HG03442 (cell line): Measurements from ENCODE around the gene PPM1B.
"Not testable (repeated sequence)": the region's sequence is repeated elsewhere in the genome, so short reads cannot be mapped to it uniquely, and the experiment has no call there.

Source experiments
- ATAC-seq: cut with Tn5 transposase; IDR thresholded peaks from one replicate; pipeline ENCODE4 v1.9.1; 2021; ENCODE audit warnings: mild to moderate bottlenecking, moderate library complexity; ENCODE audit not compliant: unreplicated experiment

PPM1B gene

DNA sequence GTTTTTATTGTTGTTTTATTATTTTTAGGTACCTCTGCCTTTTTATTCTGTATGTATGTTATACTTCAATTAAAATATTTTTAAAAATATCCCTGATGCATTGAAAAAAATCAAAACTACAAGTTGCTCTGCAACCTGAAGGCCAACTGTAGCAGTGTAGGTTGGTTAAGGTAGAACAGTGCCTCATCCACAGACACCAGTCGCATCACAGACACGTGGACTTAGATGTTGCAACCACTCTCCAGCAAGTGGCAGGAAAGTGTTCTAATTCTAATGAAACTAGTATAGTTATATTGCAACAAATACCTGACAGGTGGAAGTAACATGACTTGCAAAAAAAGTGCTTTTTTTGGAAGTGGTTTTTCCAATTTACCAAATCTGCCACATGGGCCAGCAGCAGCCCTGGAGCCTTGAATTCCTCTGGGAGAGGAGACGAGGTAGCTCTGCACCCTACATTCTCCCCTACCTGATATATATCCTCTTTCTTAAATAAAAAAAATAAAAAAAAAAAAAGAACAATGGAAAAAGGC lies 78.2 kb downstream of the PPM1B start:
- no peak for ATAC-seq

DNA sequence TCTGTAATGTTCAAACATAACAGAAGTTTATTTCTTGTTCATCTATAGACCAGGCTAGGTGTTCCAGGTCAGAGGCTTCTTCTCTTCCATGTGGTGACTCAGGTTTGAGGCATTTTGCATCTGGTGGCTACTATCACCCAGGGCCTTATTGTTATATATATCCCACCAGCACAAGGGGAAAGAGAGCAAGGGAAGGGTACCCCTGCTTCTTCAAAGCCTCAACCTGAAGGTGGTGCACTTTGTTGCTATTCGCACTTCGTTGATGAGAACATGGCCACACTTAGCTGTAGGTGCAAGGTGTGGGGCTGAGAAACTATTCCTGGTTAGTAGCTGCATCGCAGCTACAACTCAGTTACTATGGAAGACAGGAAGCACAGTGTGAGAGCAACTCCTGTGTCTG lies 79.2 kb downstream of the PPM1B start:
- ATAC-seq = no peak

DNA sequence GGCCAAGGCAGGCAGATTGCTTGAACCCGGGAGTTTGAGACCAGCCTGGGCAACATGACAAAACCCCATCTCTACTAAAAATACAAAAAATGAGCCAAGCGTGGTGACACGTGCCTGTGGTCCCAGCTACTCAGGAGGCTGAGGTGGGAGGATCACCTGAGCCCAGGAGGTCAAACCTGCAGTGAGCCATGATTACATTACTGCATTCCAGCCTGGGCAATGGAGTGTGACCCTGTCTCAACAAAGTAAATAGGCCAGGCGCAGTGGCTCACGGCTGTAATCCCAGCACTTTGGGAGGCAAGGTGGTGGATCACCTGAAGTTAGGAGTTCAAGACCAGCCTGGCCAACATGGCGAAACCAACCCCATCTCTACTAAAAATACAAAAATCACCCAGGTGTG lies 80.6 kb downstream of the PPM1B start:
- ATAC-seq = not testable (repeated sequence)

- peak; percentile 49 for ATAC-seq
Observed at GRCh38 chr2:44250376-44250775, 81.7 kb downstream of the PPM1B start.

- ATAC-seq = no peak
Observed at GRCh38 chr2:44254023-44254422, 85.3 kb downstream of the PPM1B start.

- ATAC-seq = not testable (repeated sequence)
Observed at GRCh38 chr2:44255704-44256103, 87.0 kb downstream of the PPM1B start.

- ATAC-seq = not testable (repeated sequence)
Observed at GRCh38 chr2:44257802-44258201, 89.1 kb downstream of the PPM1B start.

GRCh38 chr2:44267269-44267795 lies 98.7 kb downstream of the PPM1B start:
- no peak for ATAC-seq

DNA sequence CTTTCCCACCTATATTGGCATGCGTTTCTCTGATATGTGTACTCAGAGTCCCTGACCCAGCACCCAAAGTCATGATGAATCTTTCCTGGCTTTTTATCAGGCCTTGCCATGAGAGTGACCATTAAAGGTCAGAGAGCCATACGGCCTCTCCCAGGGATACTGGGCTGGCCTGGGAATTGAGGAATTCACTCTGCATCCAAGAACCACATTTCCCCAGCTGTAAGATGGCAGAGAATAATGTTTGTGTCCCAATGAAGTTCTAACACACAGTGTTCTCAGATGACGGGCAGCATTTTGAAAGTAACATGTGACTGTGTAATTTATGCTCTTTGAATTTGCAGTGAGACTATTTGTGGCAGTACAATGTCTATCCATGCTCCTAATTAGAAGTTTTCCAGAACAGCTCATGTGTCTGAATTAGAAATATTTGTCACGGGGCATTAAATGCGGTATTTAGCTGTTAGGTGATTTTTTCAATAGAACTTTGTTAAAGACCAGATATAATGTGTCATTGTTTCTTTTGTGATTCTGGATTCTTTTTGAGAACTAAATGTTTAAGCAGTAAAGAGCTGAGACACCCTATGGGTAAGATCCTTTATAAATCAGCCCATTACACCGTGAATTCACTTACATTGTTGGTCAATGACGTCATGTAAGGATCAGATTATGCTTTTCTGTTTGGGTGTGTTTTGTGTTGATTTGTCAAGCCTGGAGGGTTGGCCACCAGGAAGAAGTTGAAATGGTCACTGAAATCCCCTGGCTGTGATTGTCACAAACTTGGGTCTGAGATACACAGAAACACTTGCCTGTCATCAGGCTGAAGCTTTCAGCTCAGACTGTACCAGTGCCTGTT lies 99.3 kb downstream of the PPM1B start:
- no peak for ATAC-seq

GRCh38 chr2:44269831-44270230 lies 101.2 kb downstream of the PPM1B start:
- no peak for ATAC-seq

- ATAC-seq = no peak
Observed at GRCh38 chr2:44271296-44271695, 102.6 kb downstream of the PPM1B start.

DNA sequence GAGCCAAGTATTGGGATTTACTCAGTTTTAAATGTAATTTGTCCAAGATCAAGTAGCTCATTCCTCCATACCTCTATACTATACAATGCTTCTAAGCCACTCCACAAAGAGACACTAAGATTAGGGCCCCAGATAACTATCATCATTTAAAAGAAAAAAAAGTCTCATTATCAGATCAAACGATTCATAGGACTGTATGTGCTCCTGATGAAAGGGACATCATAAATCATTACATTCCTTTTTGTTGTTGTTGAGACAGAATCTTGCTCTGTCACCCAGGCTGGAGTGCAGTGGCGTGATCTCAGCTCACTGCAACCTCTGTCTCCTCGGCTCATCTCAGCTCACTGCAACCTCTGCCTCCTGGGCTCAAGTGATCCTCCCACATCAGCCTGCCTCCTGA lies 104.4 kb downstream of the PPM1B start:
- ATAC-seq = no peak

DNA sequence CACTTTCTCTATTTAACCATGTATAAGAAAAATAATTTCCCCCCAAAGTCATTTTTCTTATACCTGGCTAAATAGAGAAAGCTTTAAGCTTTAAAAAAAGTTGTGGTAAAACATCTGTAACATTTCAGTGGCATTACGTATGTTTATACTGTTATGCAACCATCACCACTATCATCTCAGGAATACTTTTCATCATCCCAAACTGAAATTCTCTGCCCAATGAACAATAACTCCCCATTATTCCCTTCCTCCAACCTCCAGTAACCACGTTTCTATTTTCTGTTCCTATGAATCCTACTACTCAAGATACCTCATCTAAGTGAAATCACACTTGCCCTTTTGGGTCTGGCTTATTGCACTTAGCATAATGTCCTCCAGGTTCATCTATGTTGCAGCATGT lies 104.9 kb downstream of the PPM1B start:
- no peak for ATAC-seq

- ATAC-seq = no peak
Observed at GRCh38 chr2:44275927-44276303, 107.2 kb downstream of the PPM1B start.

- no peak for ATAC-seq
Observed at GRCh38 chr2:44277541-44277940, 108.9 kb downstream of the PPM1B start.

- no peak for ATAC-seq
Observed at GRCh38 chr2:44280869-44281268, 112.2 kb downstream of the PPM1B start.
